Glomerular endothelial cell (primary cell): ENCODE data around the gene BAIAP2. TPM values are rescaled to one million over a fixed set of nuclear protein-coding genes. Genes with fewer than 3 reads are reported as not detected.

Experiments used
- DNase-seq: peaks from one replicate; pipeline ENCODE4 v3.0.0-alpha.2; 2011; ENCODE audit warnings: low read depth, low spot score; ENCODE audit errors: extremely low read depth
- total RNA-seq: library from RNA; depleted of rRNA; stranded (reverse); fragments of >200 nt; gene quantifications from 2 replicates; pipeline ENCODE4 v1.2.3, GENCODE V29; 2015

BAIAP2 gene, protein sequence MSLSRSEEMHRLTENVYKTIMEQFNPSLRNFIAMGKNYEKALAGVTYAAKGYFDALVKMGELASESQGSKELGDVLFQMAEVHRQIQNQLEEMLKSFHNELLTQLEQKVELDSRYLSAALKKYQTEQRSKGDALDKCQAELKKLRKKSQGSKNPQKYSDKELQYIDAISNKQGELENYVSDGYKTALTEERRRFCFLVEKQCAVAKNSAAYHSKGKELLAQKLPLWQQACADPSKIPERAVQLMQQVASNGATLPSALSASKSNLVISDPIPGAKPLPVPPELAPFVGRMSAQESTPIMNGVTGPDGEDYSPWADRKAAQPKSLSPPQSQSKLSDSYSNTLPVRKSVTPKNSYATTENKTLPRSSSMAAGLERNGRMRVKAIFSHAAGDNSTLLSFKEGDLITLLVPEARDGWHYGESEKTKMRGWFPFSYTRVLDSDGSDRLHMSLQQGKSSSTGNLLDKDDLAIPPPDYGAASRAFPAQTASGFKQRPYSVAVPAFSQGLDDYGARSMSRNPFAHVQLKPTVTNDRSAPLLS
- 22.0 and 30.6 TPM in 2 replicates for total RNA-seq

DNA sequence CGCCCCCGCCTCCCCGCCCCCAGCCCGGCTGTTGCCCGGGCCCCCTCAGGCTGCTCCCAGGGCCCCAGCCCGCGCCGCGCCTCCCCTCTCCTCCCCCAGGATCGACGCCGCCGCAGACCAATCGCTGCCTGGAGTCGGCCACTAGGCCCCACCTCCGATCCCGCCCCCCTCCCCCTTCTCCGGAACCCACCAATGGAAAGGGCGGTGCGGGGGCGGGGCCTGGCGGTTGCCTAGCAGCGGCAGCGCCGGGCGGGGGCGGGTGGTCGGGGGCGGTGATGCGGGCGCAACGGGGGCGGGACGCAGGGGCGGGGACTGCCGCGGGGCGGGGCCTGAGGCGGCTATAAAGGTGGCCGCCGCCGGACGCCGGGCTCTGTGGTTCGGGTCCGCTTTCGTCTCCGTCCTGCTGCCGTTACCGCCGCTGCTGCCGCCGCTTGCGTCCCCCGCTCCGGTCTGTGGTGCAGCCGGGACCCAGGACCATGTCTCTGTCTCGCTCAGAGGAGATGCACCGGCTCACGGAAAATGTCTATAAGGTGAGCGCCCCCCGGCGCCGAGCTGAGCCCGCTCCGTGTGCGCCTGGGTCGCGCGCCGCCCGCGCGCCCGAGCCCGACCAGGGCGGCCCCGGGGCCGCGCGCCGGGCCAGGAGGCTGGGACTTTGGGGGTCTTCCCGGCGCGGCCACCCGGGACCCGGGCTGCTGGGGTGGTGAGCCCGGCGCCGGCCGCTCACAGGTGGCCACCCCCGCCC lies at the start of gene BAIAP2:
BAIAP2 (plus strand) TSS at position 373 of the 742 bp plus-strand sequence; CDS start at position 477, 104 bp downstream.
- DNase-seq, result no peak

DNA sequence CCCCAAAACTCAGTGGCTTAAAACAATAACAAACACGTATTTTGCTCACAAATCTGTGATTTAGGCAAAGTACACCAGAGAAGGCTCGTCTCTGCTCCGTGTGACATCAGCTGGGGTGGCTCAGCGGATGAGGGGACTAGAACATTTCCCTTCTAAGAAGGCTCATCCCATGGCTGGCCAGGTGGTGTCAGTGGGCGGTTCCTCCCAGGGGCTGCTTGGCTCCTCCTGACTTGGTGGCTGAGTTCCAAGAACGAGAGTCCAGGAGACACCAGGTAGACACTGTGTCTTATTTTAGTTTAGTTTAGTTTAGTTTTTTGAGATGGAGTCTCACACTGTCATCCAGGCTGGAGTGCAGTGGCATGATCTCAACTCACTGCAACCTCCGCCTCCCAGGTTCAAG lies 48.9 kb upstream of the BAIAP2 start:
- no peak for DNase-seq

DNA sequence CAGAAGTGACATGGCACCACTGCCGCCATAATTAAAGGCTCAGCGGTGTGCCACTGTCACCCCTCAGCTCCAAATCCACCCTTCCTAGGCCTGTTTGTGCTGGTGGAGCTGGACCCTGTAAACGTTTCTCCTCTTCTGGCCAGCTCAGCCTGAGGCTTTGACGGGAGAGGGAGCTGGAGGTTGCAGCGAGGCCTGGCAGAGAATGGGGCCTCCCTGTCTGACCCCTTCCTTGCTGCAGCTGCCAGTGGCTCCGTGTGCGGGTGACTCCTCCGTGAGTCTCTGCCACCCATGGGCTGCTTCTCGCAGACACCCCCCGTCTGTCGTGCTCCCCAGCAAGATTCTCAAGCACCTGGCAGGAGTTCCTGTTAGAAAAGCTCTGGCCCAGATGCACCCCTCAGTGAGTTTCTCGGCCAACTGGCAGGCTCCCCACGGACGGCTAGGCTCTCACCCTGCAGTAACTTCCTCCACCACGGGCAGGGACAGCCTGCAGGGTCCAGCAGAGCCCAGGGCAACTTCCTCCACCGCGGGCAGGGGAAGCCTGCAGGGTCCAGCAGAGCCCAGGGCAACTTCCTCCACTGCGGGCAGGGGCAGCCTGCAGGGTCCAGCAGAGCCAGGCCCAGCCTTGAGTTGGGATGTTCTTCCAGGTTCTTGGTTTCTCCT lies 48.0 kb upstream of the BAIAP2 start:
- DNase-seq, result no peak

DNA sequence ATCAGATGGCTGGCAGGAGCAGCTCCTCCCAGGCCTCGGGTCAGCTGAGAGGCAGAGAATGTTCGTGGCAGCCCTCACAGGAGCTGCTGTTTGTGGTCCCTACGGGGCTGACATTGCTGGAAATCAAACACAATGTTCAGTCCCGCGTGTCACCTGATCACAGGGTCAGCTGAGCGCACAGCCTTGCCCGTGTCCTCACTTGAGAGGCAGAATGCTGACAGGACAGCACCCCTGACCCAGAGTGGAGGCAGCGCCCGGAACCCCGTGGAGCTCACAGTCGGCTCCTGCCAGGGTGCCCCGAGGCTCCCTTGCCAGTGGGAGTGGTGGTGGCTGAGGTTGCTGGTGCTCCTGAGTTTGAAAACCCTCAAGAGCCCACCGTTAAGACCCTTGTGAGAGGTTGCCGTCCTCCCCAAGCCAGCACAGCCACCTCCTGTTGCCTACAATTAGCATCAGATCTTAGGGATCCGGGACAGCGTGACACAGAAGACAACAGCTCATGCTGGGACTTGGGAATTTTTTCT lies 47.0 kb upstream of the BAIAP2 start:
- DNase-seq, result no peak

DNA sequence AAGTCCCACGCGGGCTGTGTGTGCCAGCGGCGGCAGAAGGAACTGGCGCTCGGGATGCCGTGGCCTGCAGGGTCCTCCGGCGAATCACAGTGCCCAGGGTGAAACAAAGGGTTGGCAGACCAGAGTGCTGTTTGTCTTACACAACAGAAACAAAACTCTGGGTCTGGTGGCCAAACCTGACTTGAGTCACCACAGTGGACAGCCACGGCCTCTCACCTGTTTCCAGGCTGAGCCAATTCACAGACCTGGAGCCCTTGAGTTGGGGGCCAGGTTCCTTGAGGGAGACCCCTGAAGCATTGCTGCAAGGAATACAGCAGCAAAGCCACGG lies 45.4 kb upstream of the BAIAP2 start:
- DNase-seq, result no peak

DNA sequence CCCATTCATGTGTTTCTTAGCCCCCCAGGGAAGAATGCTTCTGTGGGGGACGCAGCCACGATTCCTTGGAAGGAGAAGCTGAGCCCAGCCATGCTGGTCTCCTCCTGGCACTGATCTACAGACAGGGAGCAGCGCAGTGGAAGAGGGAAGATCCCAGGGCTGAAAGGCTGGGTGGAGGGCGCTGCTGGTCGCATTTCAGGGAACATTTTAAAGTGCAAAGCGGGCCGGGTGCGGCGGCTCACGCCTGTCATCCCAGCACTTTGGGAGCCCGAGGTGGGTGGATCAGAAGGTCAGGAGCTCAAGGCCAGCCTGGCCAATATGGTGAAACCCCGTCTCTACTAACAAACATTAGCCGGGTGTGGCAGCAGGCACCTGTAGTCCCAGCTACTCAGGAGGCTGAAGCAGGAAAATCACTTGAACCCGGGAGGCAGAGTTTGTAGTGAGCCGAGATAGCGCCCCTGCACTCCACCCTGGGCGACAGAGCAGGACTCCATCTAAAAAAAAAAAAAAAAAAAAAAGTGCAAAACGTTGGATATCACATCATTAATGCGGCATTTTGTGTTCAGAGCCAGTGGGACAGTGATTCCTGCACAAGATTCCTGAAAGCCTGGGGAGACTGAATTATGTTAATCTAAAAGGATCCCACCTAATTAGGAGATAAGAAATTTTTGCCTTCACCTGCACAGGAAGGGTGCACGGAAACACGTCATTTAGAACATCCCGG lies 43.9 kb upstream of the BAIAP2 start:
- no peak for DNase-seq

DNA sequence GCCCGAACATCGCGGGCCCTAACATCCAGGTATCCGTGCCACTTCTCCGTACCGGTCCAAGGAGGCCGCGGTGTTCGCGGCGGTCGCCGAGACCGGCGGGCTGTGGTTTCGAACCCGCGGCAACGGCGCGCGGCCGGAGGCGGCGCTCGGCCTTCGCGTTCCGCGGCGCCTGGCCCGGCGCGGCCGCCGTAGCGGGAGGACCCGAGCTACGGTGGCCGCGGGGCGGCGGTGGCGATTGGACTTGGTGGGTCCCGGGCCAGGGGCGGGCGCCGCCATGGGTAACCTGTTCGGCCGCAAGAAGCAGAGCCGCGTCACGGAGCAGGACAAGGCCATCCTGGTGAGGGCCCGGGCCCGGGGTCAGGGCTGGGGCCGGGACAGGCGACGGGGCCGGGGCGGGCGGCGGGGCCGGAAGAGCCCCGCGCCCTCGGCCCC lies 43.3 kb upstream of the BAIAP2 start, which contains the start of gene CHMP6:
CHMP6 (plus strand) TSS at position 197 of the 432 bp plus-strand sequence; CDS start at position 275, 78 bp downstream.
- DNase-seq, result no peak

DNA sequence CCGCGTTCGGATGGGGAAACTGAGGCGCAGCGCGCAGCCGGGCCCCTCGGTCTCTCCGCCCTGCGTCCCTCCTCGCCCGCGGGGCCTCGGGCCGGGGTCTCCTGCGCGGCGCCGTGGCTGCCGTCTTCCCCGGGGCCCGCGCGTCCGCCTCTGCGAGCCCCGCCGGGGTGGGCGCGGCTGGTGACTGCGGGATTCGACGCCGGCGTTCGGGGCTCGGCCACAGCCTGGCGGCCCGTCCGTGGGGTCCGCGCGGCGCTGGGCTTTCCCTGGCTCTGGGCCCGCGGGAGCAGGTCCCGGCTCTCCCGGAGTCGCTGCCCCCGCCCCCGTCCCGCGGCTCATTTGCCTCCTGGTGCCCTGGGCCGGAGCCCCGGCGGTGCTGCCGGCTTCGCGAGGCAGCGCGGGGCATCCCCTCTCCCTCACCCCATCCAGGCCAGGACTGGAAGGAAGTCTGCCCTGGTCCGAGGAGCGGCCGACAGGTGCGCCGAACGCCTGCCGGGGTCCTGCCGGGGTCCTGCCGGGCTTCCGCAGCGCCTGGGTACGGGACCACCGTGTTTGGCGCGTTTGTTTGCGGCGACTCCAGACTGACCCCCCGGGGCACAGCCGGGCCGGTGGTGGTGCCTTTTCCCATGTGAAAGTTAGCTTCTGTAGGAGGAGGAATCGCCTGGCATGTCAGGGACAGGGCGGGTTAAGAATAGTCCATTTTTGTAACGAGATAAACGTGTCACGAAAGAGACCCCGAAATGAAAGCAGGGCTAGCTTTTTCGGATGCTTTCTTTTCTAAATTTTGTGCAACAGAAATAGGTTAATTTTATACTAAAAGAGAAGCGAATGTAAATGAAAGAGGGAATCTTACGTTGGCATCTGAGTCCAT lies 42.6 kb upstream of the BAIAP2 start:
- DNase-seq, result no peak

DNA sequence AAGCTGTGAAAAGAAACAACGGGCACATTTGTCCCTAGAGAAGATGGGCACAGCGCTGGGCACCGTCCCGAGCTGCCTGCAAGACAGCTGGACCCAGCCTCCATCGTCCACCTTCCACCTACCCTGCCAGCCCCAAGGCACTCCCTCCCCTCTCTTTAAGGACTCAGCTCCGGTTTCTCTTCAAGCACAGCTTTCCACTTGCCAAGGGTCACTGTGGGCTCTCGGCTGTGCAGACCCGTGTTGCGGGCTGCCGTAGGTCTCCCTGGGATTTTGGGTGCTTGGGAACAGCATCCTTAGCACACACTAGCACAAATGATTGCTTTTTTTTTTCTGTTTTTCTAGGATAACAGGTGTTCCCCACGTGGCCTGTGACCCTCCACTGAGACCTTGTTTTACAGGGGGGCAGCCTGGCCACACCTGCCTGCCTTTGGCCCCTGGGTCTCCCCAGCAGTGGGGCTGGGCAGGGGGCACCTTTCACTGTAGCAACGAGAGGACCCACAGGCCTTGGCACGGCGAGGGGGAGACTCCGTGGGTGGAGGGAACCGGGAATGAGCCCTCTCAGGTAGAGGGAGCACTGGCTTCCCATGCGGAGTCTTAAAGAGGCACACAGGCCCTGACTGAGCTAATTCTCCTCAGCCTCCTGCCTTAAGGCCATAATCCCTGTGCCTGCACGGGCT lies 41.9 kb upstream of the BAIAP2 start:
- no peak for DNase-seq

DNA sequence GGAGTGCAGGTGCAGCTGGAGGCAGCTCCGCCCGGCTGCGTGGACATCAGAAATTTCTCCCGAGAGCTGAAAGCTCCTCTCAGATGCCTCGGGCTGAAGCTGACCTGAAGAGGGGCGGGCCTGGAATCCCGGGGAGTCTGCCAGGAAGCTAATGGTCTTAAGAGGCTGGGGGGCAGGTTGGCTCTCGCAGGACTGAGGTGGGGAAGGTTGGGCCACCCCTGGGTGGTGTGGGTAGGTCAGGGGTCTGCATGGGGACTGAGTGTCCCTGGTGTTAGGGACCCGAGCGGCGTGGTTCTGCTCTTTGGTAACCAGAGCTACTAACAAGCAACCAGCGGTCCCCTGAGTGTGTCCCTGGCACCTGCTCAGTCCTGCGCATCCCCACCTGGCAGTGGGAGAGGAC lies 39.8 kb upstream of the BAIAP2 start:
- DNase-seq, result no peak

DNA sequence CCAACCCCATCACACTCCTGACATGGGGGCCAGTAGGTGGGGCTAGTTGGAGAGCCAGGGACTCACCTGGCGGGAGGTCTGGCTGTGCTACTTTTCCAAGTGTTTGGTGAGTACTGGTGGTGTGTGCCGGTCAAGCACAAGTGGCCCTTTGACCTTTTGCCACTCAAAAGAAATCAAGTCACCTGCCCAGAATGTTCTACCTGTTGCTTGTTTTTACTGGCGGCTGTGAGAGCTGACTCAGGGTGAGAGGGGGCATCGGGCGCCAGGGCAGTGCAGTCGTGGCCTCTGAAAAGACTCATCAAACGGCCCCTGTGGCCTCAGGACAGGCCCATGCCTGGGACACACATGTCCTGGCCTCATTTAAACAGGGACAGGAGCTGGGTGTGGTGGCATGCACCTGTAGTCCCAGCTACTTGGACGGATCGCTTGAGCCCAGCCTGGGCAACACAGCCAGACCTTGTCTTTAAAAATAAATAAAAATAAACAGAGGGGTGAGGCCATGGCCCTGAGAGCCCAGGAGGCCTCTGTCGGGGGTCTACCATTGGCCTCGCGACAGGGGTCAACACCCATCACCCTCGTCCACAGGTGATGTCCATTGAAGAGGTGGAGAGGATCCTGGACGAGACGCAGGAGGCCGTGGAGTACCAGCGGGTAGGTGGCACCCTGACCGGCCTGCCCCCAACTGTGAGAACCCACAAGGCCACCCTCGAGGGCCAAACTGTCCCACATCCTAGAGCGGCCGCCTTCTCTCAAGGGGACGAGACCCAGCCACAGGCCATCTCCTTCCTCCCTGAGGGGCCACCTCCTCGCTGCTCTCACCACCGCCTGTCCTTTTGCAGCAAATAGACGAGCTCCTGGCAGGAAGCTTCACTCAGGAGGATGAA lies 38.3 kb upstream of the BAIAP2 start:
- no peak for DNase-seq

DNA sequence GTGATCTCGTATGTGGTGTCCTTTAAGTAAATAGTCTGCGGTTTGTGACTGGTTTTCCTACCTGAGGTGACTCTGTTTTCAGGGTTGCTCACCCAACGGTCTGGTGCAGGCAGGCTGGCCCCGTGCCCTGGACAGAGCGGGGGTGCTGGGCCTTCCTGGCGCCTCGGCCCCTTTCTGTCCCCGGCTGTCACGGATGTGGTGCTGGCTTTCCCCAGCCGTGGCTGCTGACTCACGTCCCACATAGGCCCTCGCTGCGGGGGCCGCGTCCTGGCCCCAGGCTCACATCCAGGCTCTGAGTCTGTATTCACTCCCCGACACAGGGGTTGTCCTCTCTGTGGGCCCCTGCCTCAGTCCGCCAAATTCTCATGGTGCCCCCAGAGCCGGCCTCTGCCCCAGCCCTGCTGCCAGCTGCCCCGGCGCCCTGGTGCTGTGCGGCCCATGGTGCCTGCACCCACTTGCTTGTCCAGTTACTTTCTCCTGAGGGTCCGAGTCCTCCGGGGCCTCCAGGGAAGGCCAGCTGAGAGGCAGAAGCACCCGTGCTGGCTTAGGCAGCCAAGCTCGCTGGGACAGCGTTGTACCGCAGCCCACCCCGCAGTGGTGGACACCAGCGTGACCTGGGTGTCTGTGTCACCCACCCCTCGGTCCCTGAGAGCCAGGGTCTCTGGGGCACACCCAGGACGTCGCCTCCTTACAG lies 37.4 kb upstream of the BAIAP2 start:
- no peak for DNase-seq

DNA sequence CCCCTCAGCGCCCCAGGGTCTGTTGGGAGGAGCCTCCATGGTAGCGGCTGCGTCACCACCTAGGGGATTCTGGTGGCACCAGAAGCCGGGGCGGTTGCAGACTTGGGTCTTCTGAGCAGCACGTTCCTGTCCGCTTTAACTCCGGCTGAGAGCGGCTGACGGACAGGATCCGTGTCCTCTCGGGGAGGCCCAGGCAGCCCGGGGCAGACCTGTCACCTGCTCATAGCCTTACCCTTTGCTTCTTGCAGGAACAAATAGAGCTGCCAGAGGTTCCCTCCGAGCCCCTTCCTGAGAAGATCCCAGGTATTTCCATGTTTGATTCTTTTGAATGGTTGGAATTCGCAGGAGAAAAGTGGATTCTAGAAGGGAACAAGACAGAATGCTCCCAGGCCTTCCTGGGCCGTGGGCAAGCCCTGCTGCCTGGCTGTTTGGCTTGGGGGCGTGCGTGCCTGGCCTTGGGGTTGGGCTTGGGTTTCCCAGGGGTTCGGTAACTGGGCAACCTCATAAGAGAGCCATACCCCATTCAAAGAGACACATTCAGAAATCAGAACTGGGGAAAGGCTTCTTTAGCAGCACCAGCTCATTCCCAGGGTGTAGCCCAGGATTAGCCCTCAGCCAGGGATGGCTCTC lies 36.7 kb upstream of the BAIAP2 start:
- DNase-seq, result no peak

DNA sequence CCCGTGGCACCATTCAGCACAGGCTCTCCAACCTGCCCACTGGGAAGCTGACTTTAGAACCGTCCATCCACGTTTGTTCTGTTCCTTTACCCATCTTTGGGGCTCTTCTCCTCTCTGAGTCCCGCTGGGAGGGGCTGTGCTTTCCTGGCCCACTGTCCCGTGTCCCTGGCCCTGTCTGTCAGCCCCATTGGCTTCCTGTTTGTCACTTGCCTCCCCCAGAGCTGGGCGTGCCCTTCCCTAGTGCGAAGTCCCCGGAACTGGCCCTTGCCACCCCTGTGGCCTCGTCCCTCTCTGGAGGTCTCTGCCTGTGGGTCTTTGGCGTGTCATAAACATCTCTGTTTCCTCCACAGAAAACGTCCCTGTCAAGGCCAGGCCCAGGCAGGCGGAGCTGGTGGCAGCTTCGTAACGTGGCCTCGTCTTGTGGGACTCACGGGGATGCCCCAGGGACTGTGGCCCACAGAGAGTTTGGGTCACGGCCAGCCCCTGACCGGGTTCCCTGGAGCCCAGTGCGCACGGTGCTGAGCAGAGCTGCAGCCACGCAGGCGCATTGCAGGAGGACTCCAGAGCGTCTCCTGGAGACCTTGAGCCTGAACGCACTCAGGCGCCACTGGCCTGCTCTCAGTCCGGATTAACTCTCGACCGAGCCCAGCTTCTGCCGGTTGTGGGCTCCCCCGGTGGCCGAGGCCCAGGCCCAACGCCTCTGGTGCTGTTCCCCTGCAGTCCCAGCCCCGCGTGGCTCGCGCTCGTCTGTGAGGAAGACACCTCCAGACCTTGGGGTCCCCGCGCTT lies 36.0 kb upstream of the BAIAP2 start:
- DNase-seq, result no peak

DNA sequence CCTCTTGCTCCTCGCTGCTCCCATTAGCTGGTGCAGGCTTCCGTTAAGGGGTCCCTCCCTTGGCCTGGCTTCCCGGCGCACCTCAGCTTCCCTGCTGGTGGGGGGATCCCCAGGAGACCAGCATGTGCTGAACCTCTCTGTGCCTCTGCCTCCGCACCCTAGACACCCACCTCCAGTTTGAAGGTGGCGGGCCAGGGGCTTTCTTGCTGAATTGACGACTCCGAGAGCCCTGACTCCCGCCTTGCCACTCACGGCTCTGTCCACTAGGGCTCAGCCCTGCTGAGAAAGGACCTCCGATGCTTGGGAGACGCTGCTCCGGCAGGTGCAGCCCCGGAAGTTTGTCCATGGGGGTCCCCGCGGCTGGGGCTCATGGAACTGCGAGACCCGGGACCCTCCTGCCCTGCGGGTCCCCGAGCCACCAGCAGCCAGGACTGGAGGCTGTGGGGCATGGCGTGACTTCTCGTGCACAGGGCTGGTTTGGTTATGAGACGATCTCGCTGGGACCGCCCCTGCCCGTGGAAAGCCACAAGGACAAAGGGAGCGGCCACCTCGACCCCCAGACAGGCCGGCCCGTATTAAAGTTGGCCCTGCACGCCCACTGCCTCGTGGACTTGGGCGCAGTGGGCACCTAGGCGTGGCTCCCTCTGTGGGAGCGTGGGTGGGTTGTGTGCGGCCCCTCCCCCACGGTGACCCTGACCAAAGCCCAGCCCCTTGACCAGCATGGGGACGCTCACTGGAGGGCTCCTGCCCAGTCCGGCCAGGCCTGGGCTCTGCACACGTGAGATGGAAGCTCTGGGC lies 35.2 kb upstream of the BAIAP2 start:
- no peak for DNase-seq
